GM19239 (cell line): ENCODE measurements around the gene OGDHL.

Experiments used
- DNase-seq: peaks from one replicate; pipeline ENCODE4 v3.0.0; 2011; ENCODE audit warnings: low spot score; ENCODE audit not compliant: insufficient read length
- FAIRE-seq: peaks from 2 replicates; lab custom pipeline; 2011; peaks lifted over from hg19 to GRCh38; lab: Jason Lieb, UNC

The OGDHL gene

GRCh38 chr10:49698679-49699078 lies 63.4 kb downstream of the OGDHL start:
- FAIRE-seq (no peak), DNase-seq (no peak)

- DNase-seq (no peak), FAIRE-seq (no peak)
These were observed 65.8 kb downstream of the OGDHL start for GRCh38 chr10:49696311-49696710.

GRCh38 chr10:49694466-49694865 lies 67.7 kb downstream of the OGDHL start:
- DNase-seq (no peak), FAIRE-seq (no peak)

GRCh38 chr10:49691588-49691987 lies 70.5 kb downstream of the OGDHL start:
- DNase-seq = no peak
- FAIRE-seq = no peak

GRCh38 chr10:49690698-49691356 lies 71.3 kb downstream of the OGDHL start:
- FAIRE-seq (no peak), DNase-seq (no peak)

- no peak for DNase-seq
- FAIRE-seq = no peak
These were observed 72.1 kb downstream of the OGDHL start for GRCh38 chr10:49689882-49690510.

GRCh38 chr10:49688920-49689319 lies 73.2 kb downstream of the OGDHL start:
- FAIRE-seq (no peak), DNase-seq (no peak)

- FAIRE-seq = no peak
- DNase-seq = no peak
These were observed 73.8 kb downstream of the OGDHL start for GRCh38 chr10:49688261-49688846.

GRCh38 chr10:49686651-49687050 lies 75.5 kb downstream of the OGDHL start:
- FAIRE-seq = no peak
- DNase-seq = no peak
